K562 (cell line): ENCODE results near the gene RNF151. TPM values are rescaled to one million over a fixed set of nuclear protein-coding genes. Genes with fewer than 3 reads are reported as not detected.

Source experiments
- ELF1 ChIP-seq: fragments of 200-800 bp; sonication (Bioruptor generic); IDR thresholded peaks from 2 replicates; pipeline ENCODE4 v1.6.1; 2016; ENCODE audit warnings: missing genetic modification characterization, missing compliant biosample characterization
- ESRRB ChIP-seq: fragments of 250-450 bp; sonication (Bioruptor Pico); IDR thresholded peaks from 2 replicates; pipeline ENCODE4 v1.5.0; 2020; ENCODE audit warnings: mild to moderate bottlenecking, moderate library complexity, borderline replicate concordance
- EWSR1 ChIP-seq: fragments of 450-650 bp; IDR thresholded peaks from 2 replicates; pipeline ENCODE4 v1.6.1; 2018; ENCODE audit warnings: borderline replicate concordance, mild to moderate bottlenecking, low read depth, moderate library complexity; ENCODE audit not compliant: partially characterized antibody
- HDAC1 ChIP-seq, 2 experiments: fragments of 450-650 bp; IDR thresholded peaks; 2 replicates each; pipeline ENCODE4 v1.6.1; 2016 to 2017; ENCODE audit warnings: inconsistent platforms in 1 of 2, mild to moderate bottlenecking in 1 of 2, moderate library complexity in 1 of 2
- HNRNPH1 ChIP-seq: fragments of 200-400 bp; formaldehyde crosslinking; optimal IDR thresholded peaks from 2 replicates; pipeline ENCODE3; 2017; ENCODE audit warnings: low read depth, mild to moderate bottlenecking, low read length, moderate library complexity
- L3MBTL2 ChIP-seq: fragments of 450-650 bp; IDR thresholded peaks from 2 replicates; pipeline ENCODE4 v1.6.1; 2016; ENCODE audit warnings: mild to moderate bottlenecking, moderate library complexity
- LARP7 ChIP-seq: fragments of 450-650 bp; IDR thresholded peaks from 2 replicates; pipeline ENCODE4 v1.6.1; 2016
- PPARD ChIP-seq: fragments of 250-450 bp; sonication (Bioruptor Pico); IDR thresholded peaks from 2 replicates; pipeline ENCODE4 v1.8.0; 2022; ENCODE audit warnings: inconsistent platforms, mild to moderate bottlenecking, moderate library complexity
- RUNX1 ChIP-seq: sonication (generic); IDR thresholded peaks from 2 replicates; pipeline ENCODE4 v1.6.1; 2016; ENCODE audit warnings: antibody characterized with exemption, low read depth
- SPI1 ChIP-seq: IDR thresholded peaks from 2 replicates; pipeline ENCODE4 v1.6.1; 2011; ENCODE audit warnings: low read depth, low read length, control low read depth, borderline replicate concordance
- TARDBP ChIP-seq: fragments of 450-650 bp; IDR thresholded peaks from 2 replicates; pipeline ENCODE4 v1.6.1; 2016
- TBL1XR1 ChIP-seq, 2 experiments: IDR thresholded peaks; 2 replicates each; pipeline ENCODE4 v1.6.1; 2012; ENCODE audit warnings: improper control_type of control experiment in 2 of 2, low read length in 2 of 2, mild to moderate bottlenecking in 1 of 2
- THRAP3 ChIP-seq: fragments of 450-650 bp; IDR thresholded peaks from 2 replicates; pipeline ENCODE4 v1.6.1; 2016; ENCODE audit warnings: mild to moderate bottlenecking, inconsistent platforms, borderline replicate concordance
- ZC3H4 ChIP-seq: sonication (generic); formaldehyde crosslinking; IDR thresholded peaks from 2 replicates; pipeline ENCODE4 v1.9.0; 2021; ENCODE audit warnings: missing genetic modification reagents, borderline replicate concordance
- ZNF551 ChIP-seq: fragments of 250-450 bp; sonication (Bioruptor Pico); IDR thresholded peaks from 2 replicates; pipeline ENCODE4 v1.5.0; 2021; ENCODE audit warnings: mild to moderate bottlenecking, moderate library complexity
- polyA plus RNA-seq, 8 experiments: library from polyadenylated mRNA; depleted of rRNA in 4 of 8; stranded (reverse) in 5 of 8; unstranded in 3 of 8; fragments of >200 nt; fragmentation: Nextera tagmentation in 2 of 8; fragmentation: Illumina TruSeq in 1 of 8; extraction: Ambion mirVana in 2 of 8; extraction: Trizol in 1 of 8; gene quantifications; 2 replicates each; pipeline versions ENCODE4 v1.2.1 to v1.2.3, GENCODE V29; 2011 to 2014; ENCODE audit warnings: inconsistent platforms in 1 of 8, missing spikeins in 1 of 8
- total RNA-seq, 7 experiments: library from RNA; depleted of rRNA in 6 of 7; stranded (reverse); fragments of >200 nt in 6 of 7; fragmentation: Illumina TruSeq in 2 of 7; extraction: Trizol in 2 of 7; gene quantifications; 2 replicates each; pipeline versions ENCODE4 v1.2.1 to v1.2.3, GENCODE V29; 2011 to 2021; ENCODE audit warnings: low replicate concordance in 1 of 7
- TF ChIP-seq, protein P1 (sequence below): fragments of 450-650 bp; formaldehyde crosslinking; IDR thresholded peaks from 2 replicates; pipeline ENCODE4 v1.4.0; 2022; ENCODE audit warnings: missing genetic modification characterization
- TF ChIP-seq, protein P2 (sequence below): fragments of 200-800 bp; sonication (Bioruptor generic); IDR thresholded peaks from 2 replicates; pipeline ENCODE4 v1.6.1; 2017; ENCODE audit warnings: missing genetic modification characterization, missing compliant biosample characterization
- TF ChIP-seq, protein P3 (sequence below), 2 experiments: fragments of 450-650 bp; conservative IDR thresholded peaks; 2 replicates each; pipeline ENCODE4 v1.6.1; 2017; ENCODE audit warnings: mild to moderate bottlenecking in 2 of 2, moderate library complexity in 2 of 2
- TF ChIP-seq, protein P4 (sequence below): fragments of 450-650 bp; IDR thresholded peaks from 2 replicates; pipeline ENCODE4 v1.6.1; 2016; ENCODE audit warnings: missing biosample characterization, missing genetic modification characterization
- TF ChIP-seq, protein P5 (sequence below): fragments of 450-650 bp; IDR thresholded peaks from 2 replicates; pipeline ENCODE4 v1.6.1; 2017; ENCODE audit warnings: mild to moderate bottlenecking, moderate library complexity

Gene RNF151
- total and polyA plus RNA-seq, 9 of the 15 experiments (the other 6 are each of a cell fraction or from before 2014, with no cell fraction given) = not detected

DNA sequence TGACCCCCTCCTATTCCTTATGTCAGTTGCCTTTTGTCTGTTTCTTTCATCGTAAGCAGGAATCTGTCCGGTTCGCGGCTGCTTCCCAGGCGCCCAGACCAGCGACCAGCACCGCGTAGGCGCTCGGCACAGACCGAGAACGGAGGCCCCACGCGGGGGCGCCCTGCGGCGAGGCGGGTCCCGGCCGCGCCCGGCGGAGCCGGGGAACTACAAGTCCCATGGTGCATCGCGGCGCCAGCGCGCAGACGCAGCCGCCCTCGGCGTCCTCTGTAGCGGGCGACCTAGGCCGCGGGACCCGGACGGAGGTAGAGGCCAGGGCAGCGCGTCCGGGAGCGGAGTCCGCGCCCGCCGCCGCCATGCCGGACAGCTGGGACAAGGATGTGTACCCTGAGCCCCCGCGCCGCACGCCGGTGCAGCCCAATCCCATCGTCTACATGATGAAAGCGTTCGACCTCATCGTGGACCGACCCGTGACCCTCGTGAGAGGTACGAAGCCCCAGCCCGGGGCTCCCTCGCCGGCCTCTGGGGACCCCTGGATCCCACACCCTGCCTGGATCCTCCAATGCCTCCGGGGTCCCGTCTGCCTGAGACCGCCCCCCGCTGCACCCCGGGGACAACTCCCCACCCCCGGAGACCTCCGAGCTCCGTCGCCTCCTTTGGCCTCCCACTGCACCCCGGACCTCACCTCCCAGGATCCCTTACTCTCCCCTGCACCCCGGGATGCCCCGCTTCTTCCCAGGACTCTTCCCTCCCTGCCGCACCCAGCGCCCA lies 7.2 kb upstream of the RNF151 start, which contains the start of gene NDUFB10 (continued):
- no peak for TF ChIP-seq TARDBP
- no peak for TF ChIP-seq ELF1
- TF ChIP-seq, protein P1, sequence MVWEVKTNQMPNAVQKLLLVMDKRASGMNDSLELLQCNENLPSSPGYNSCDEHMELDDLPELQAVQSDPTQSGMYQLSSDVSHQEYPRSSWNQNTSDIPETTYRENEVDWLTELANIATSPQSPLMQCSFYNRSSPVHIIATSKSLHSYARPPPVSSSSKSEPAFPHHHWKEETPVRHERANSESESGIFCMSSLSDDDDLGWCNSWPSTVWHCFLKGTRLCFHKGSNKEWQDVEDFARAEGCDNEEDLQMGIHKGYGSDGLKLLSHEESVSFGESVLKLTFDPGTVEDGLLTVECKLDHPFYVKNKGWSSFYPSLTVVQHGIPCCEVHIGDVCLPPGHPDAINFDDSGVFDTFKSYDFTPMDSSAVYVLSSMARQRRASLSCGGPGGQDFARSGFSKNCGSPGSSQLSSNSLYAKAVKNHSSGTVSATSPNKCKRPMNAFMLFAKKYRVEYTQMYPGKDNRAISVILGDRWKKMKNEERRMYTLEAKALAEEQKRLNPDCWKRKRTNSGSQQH (CRISPR knock-in tag) = no peak
- TF ChIP-seq EWSR1 = no peak
- TF ChIP-seq SPI1 = no peak
- no peak for TF ChIP-seq ZNF551 (CRISPR knock-in tag)
- TF ChIP-seq RUNX1 = no peak
- peak in 1 of 2 experiments; percentile 7; a peak in 1 of 4 replicates for TF ChIP-seq TBL1XR1 (IDR thresholded peaks at IDR 0.05; ENCODE audit: low read length in 2 of 2)
- peak; percentile 81 for TF ChIP-seq L3MBTL2
- TF ChIP-seq ZC3H4 (CRISPR knock-in tag) = no peak
- no peak for TF ChIP-seq LARP7
- peak in 1 of 2 experiments; percentile 37; a peak in 1 of 4 replicates for TF ChIP-seq HDAC1 (IDR thresholded peaks at IDR 0.05)
- TF ChIP-seq HNRNPH1 = no peak
- TF ChIP-seq PPARD (CRISPR knock-in tag) = no peak
- no peak for TF ChIP-seq THRAP3
- TF ChIP-seq, protein P2, sequence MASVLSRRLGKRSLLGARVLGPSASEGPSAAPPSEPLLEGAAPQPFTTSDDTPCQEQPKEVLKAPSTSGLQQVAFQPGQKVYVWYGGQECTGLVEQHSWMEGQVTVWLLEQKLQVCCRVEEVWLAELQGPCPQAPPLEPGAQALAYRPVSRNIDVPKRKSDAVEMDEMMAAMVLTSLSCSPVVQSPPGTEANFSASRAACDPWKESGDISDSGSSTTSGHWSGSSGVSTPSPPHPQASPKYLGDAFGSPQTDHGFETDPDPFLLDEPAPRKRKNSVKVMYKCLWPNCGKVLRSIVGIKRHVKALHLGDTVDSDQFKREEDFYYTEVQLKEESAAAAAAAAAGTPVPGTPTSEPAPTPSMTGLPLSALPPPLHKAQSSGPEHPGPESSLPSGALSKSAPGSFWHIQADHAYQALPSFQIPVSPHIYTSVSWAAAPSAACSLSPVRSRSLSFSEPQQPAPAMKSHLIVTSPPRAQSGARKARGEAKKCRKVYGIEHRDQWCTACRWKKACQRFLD (CRISPR knock-in tag) = no peak
- TF ChIP-seq, protein P3, sequence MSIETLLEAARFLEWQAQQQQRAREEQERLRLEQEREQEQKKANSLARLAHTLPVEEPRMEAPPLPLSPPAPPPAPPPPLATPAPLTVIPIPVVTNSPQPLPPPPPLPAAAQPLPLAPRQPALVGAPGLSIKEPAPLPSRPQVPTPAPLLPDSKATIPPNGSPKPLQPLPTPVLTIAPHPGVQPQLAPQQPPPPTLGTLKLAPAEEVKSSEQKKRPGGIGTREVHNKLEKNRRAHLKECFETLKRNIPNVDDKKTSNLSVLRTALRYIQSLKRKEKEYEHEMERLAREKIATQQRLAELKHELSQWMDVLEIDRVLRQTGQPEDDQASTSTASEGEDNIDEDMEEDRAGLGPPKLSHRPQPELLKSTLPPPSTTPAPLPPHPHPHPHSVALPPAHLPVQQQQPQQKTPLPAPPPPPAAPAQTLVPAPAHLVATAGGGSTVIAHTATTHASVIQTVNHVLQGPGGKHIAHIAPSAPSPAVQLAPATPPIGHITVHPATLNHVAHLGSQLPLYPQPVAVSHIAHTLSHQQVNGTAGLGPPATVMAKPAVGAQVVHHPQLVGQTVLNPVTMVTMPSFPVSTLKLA (conservative IDR thresholded peaks at IDR 0.05) = peak in 1 of 2 experiments; percentile 82; a peak in 2 of 4 replicates
- TF ChIP-seq, protein P4, sequence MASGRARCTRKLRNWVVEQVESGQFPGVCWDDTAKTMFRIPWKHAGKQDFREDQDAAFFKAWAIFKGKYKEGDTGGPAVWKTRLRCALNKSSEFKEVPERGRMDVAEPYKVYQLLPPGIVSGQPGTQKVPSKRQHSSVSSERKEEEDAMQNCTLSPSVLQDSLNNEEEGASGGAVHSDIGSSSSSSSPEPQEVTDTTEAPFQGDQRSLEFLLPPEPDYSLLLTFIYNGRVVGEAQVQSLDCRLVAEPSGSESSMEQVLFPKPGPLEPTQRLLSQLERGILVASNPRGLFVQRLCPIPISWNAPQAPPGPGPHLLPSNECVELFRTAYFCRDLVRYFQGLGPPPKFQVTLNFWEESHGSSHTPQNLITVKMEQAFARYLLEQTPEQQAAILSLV (tag) = no peak
- TF ChIP-seq, protein P5, sequence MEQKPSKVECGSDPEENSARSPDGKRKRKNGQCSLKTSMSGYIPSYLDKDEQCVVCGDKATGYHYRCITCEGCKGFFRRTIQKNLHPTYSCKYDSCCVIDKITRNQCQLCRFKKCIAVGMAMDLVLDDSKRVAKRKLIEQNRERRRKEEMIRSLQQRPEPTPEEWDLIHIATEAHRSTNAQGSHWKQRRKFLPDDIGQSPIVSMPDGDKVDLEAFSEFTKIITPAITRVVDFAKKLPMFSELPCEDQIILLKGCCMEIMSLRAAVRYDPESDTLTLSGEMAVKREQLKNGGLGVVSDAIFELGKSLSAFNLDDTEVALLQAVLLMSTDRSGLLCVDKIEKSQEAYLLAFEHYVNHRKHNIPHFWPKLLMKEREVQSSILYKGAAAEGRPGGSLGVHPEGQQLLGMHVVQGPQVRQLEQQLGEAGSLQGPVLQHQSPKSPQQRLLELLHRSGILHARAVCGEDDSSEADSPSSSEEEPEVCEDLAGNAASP = no peak
- no peak for TF ChIP-seq ESRRB (CRISPR knock-in tag)
